Astrocyte (in vitro differentiated cells and primary cell): ENCODE measurements around the gene SMAD1. TPM values are rescaled to one million over a fixed set of nuclear protein-coding genes. Genes with fewer than 3 reads are reported as not detected.
"Not testable (repeated sequence)": the region's sequence is repeated elsewhere in the genome, so short reads cannot be mapped to it uniquely, and the experiment has no call there.

Experiments
- DNase-seq: peaks from one replicate; pipeline ENCODE4 v3.0.0-alpha.2; 2010; ENCODE audit warnings: low read depth
- FAIRE-seq: peaks from 2 replicates; lab custom pipeline; 2011; peaks lifted over from hg19 to GRCh38; lab: Jason Lieb, UNC
- H2AFZ ChIP-seq: 2 replicates; pipeline ENCODE4 v1.6.0; 2012; ENCODE audit warnings: low read depth, low read length, inconsistent platforms
- H3K27ac ChIP-seq: 2 replicates; pipeline ENCODE4 v1.5.1; 2011; ENCODE audit warnings: low read depth, low read length, inconsistent platforms
- H3K27me3 ChIP-seq: 2 replicates; pipeline ENCODE4 v1.6.0; 2011; ENCODE audit warnings: low read length, inconsistent platforms; ENCODE audit not compliant: insufficient read depth
- H3K36me3 ChIP-seq: 2 replicates; pipeline ENCODE4 v1.5.1; 2011; ENCODE audit warnings: low read length, inconsistent platforms; ENCODE audit not compliant: insufficient read depth
- H3K4me1 ChIP-seq: 2 replicates; pipeline ENCODE4 v1.5.1; 2011; ENCODE audit warnings: low read length, inconsistent platforms; ENCODE audit not compliant: insufficient read depth
- H3K4me2 ChIP-seq: 2 replicates; pipeline ENCODE4 v1.6.0; 2012; ENCODE audit warnings: low read length, inconsistent platforms
- H3K4me3 ChIP-seq: 2 replicates; pipeline ENCODE4 v1.5.1; 2011; ENCODE audit warnings: low read depth, mild to moderate bottlenecking, low read length, inconsistent platforms; ENCODE audit not compliant: insufficient read depth
- H3K79me2 ChIP-seq: 2 replicates; pipeline ENCODE4 v1.6.0; 2012; ENCODE audit warnings: mild to moderate bottlenecking, low read length, inconsistent platforms; ENCODE audit not compliant: insufficient read depth
- H3K9ac ChIP-seq: 2 replicates; pipeline ENCODE4 v1.6.0; 2012; ENCODE audit warnings: mild to moderate bottlenecking, low read length, inconsistent platforms
- H3K9me3 ChIP-seq: 2 replicates; pipeline ENCODE4 v1.5.1; 2012; ENCODE audit warnings: low read depth, mild to moderate bottlenecking, low read length, inconsistent platforms; ENCODE audit not compliant: insufficient read depth
- H4K20me1 ChIP-seq: 2 replicates; pipeline ENCODE4 v1.6.0; 2012; ENCODE audit warnings: low read length, inconsistent platforms; ENCODE audit not compliant: insufficient read depth
- H3K27ac Mint-ChIP-seq: one replicate; pipeline ENCODE4 v1.8.0; 2021; ENCODE audit warnings: mild to moderate bottlenecking, mixed read lengths; ENCODE audit not compliant: unreplicated experiment
- H3K27me3 Mint-ChIP-seq: one replicate; pipeline ENCODE4 v1.8.0; 2021; ENCODE audit warnings: low read depth, mixed read lengths; ENCODE audit not compliant: unreplicated experiment
- H3K36me3 Mint-ChIP-seq: one replicate; pipeline ENCODE4 v1.8.0; 2021; ENCODE audit warnings: low read depth, mixed read lengths; ENCODE audit not compliant: unreplicated experiment
- H3K4me1 Mint-ChIP-seq: one replicate; pipeline ENCODE4 v1.8.0; 2021; ENCODE audit warnings: low read depth, mixed read lengths; ENCODE audit not compliant: unreplicated experiment
- H3K4me3 Mint-ChIP-seq: one replicate; pipeline ENCODE4 v1.8.0; 2021; ENCODE audit warnings: mild to moderate bottlenecking, moderate library complexity, mixed read lengths; ENCODE audit not compliant: unreplicated experiment
- H3K9me3 Mint-ChIP-seq: one replicate; pipeline ENCODE4 v1.8.0; 2021; ENCODE audit warnings: mild to moderate bottlenecking, mixed read lengths; ENCODE audit not compliant: unreplicated experiment
- CTCF ChIP-seq: IDR thresholded peaks from 2 replicates; pipeline ENCODE4 v1.5.1; 2011; ENCODE audit warnings: low read depth, mild to moderate bottlenecking, inconsistent platforms, low read length, moderate library complexity; ENCODE audit not compliant: insufficient read depth
- EZH2 ChIP-seq: IDR thresholded peaks from 2 replicates; pipeline ENCODE4 v1.6.1; 2012; ENCODE audit warnings: mild to moderate bottlenecking, low read length, inconsistent platforms; ENCODE audit not compliant: insufficient read depth
- total RNA-seq: library from RNA; stranded (reverse); gene quantifications from 2 replicates; pipeline ENCODE4 v1.2.1, GENCODE V29; 2021

SMAD1 gene
- total RNA-seq, 1 donor from 2014 or later, result 29.6 TPM

GRCh38 chr4:145587088-145587754 is 105.6 kb downstream of the SMAD1 start:
- H3K36me3 Mint-ChIP-seq, result no peaks in the 10 kb centered on the region
- H3K4me3 ChIP-seq, result no peak overlapping the region
- TF ChIP-seq CTCF, result no peak
- TF ChIP-seq EZH2, result no peak
- no peak overlapping the region for H3K4me2 ChIP-seq
- no peak for DNase-seq
- H3K4me1 Mint-ChIP-seq, result no peaks in the 10 kb centered on the region
- H3K36me3 ChIP-seq, result no peaks in the 10 kb centered on the region
- H4K20me1 ChIP-seq, result no peaks in the 10 kb centered on the region
- no peaks in the 10 kb centered on the region for H3K79me2 ChIP-seq
- no peak overlapping the region for H3K9ac ChIP-seq
- no peak overlapping the region for H3K27ac ChIP-seq
- H3K27me3 Mint-ChIP-seq, result peaks cover 7% of the 10 kb centered on the region
- no peak for FAIRE-seq
- peaks cover 3% of the 10 kb centered on the region for H3K27me3 ChIP-seq
- H3K4me3 Mint-ChIP-seq, result no peak overlapping the region
- no peak overlapping the region for H3K27ac Mint-ChIP-seq
- H3K9me3 Mint-ChIP-seq, result no peaks in the 10 kb centered on the region
- H3K9me3 ChIP-seq, result no peaks in the 10 kb centered on the region
- no peaks in the 10 kb centered on the region for H3K4me1 ChIP-seq
- H2AFZ ChIP-seq, result no peak overlapping the region

- H3K9ac ChIP-seq, H3K4me2 ChIP-seq, H3K4me3 ChIP-seq, H4K20me1 ChIP-seq, H3K27me3 Mint-ChIP-seq, H3K36me3 ChIP-seq, H3K27ac Mint-ChIP-seq, H3K79me2 ChIP-seq, DNase-seq, H3K4me3 Mint-ChIP-seq, H3K4me1 ChIP-seq, H3K36me3 Mint-ChIP-seq, FAIRE-seq, H2AFZ ChIP-seq, H3K27ac ChIP-seq, H3K9me3 Mint-ChIP-seq, H3K4me1 Mint-ChIP-seq, H3K27me3 ChIP-seq, H3K9me3 ChIP-seq: not testable (repeated sequence)
Measured at GRCh38 chr4:145589381-145589780, 107.7 kb downstream of the SMAD1 start.

- H3K79me2 ChIP-seq, result no peaks in the 10 kb centered on the region
- no peaks in the 10 kb centered on the region for H3K4me1 ChIP-seq
- H3K9ac ChIP-seq, result no peak overlapping the region
- no peak overlapping the region for H3K27ac Mint-ChIP-seq
- H3K27ac ChIP-seq, result no peak overlapping the region
- peaks cover 3% of the 10 kb centered on the region for H3K27me3 ChIP-seq
- no peak overlapping the region for H3K4me3 Mint-ChIP-seq
- H3K36me3 ChIP-seq, result no peaks in the 10 kb centered on the region
- peaks cover 4% of the 10 kb centered on the region for H3K27me3 Mint-ChIP-seq
- TF ChIP-seq CTCF (no peak), EZH2 (no peak)
- no peak overlapping the region for H2AFZ ChIP-seq
- H3K4me1 Mint-ChIP-seq, result no peaks in the 10 kb centered on the region
- H4K20me1 ChIP-seq, result no peaks in the 10 kb centered on the region
- H3K9me3 Mint-ChIP-seq, result peaks cover 8% of the 10 kb centered on the region
- no peaks in the 10 kb centered on the region for H3K9me3 ChIP-seq
- H3K4me3 ChIP-seq, result no peak overlapping the region
- DNase-seq, result no peak
- H3K4me2 ChIP-seq, result no peak overlapping the region
- FAIRE-seq, result no peak
- H3K36me3 Mint-ChIP-seq, result no peaks in the 10 kb centered on the region
Measured at GRCh38 chr4:145589916-145590702, 108.5 kb downstream of the SMAD1 start.
